Left lung (tissue), 10 donors: ENCODE measurements around the gene GADL1. TPM values are rescaled to one million over a fixed set of nuclear protein-coding genes. Genes with fewer than 3 reads are reported as not detected.
A peak's percentile ranks its signal among the peaks of the same experiment; 100 is the strongest.

Experiments
- ATAC-seq: fragments of 200-7000 bp; cut with Tn5 transposase; one replicate; pipeline ENCODE4 v1.9.1; 2020; ENCODE audit warnings: moderate library complexity
- DNase-seq, 4 donors: peaks; one replicate each; pipeline ENCODE4 v3.0.0-alpha.2; 2013 to 2020
- H3K27ac ChIP-seq, 2 donors: fragments of 200-600 bp; sonication (generic) in 1 of 2; one replicate each; pipeline versions ENCODE4 v1.5.0 to v1.8.0; 2020 to 2021
- H3K27me3 ChIP-seq, 2 donors: fragments of 200-600 bp; sonication (generic) in 1 of 2; one replicate each; pipeline versions ENCODE4 v1.5.0 to v1.8.0; 2020 to 2021
- H3K36me3 ChIP-seq, 2 donors: fragments of 200-600 bp; sonication (generic) in 1 of 2; one replicate each; pipeline versions ENCODE4 v1.5.0 to v1.8.0; 2020 to 2021
- H3K4me1 ChIP-seq, 2 donors: fragments of 200-600 bp; one replicate each; pipeline ENCODE4 v1.8.0; 2021
- H3K4me3 ChIP-seq, 2 donors: fragments of 200-600 bp; sonication (generic) in 1 of 2; one replicate each; pipeline versions ENCODE4 v1.5.0 to v1.8.0; 2020 to 2021; ENCODE audit warnings: mild to moderate bottlenecking in 1 of 2
- H3K9me3 ChIP-seq, 2 donors: fragments of 200-600 bp; sonication (generic) in 1 of 2; one replicate each; pipeline versions ENCODE4 v1.5.0 to v1.8.0; 2020 to 2021
- intact Hi-C, 2 donors: fragments of 100-400 bp; cut with DNase I; formaldehyde crosslinking; loops; one replicate each; pipeline versions ENCODE4 v1.11.2 to v1.14.2; 2022
- polyA plus RNA-seq, 6 donors: library from polyadenylated mRNA; unstranded; fragments of 120-200 nt; gene quantifications; one replicate each; pipeline ENCODE4 v1.2.1, GENCODE V29; 2013; ENCODE audit not compliant: insufficient read length in 6 of 6
- total RNA-seq, 2 donors: library from RNA; stranded (reverse); fragmentation: NEBNext Ultra II Directional; extraction: Animal tissue kit (Norgen Biotek cat#: 25700); gene quantifications; one replicate each; pipeline ENCODE4 v1.2.1, GENCODE V29; 2021
- TF ChIP-seq, protein P1 (sequence below), 2 donors: fragments of 200-600 bp; sonication (generic) in 1 of 2; IDR thresholded peaks; one replicate each; pipeline versions ENCODE4 v1.5.0 to v1.8.0; 2021; ENCODE audit warnings: antibody characterized with exemption in 2 of 2
- donor health status: DM: no; HTN: yes; CAD: no.
- donor health status: DM: no; HTN: no; CAD: no.

Gene GADL1
- total and polyA plus RNA-seq, 8 donors: 0.10 to 2.5 (median 0.79) TPM; not detected in 1

DNA sequence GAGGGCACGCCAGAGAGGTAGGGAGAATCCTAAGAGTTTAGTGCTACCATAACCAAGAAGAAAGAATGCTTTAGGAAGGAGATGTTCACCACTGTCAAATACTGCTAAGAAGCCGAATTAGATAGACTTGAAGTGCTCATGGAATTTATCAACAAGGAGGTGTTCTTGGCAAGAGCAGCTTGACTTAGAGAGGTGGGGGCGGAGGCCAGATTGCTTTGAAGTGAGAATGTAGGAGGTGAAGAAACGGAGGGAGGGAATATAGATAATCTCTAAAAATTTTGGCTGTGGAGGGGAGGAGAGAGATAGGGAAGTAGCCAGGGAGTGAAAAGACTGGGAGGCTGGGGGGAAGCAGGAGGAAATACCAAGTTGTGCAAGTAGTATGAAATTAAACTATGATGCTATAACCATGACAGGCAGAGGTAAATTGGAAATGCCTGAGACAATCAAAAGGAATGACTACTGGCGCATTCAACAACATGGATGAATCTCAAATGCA lies 35.5 kb downstream of the GADL1 start:
- H3K4me3 ChIP-seq: no peak overlapping the region
- no peak for DNase-seq
- no peak overlapping the region for H3K27ac ChIP-seq
- H3K36me3 ChIP-seq: no peaks in the 10 kb centered on the region
- no peak for ATAC-seq
- TF ChIP-seq, protein P1, sequence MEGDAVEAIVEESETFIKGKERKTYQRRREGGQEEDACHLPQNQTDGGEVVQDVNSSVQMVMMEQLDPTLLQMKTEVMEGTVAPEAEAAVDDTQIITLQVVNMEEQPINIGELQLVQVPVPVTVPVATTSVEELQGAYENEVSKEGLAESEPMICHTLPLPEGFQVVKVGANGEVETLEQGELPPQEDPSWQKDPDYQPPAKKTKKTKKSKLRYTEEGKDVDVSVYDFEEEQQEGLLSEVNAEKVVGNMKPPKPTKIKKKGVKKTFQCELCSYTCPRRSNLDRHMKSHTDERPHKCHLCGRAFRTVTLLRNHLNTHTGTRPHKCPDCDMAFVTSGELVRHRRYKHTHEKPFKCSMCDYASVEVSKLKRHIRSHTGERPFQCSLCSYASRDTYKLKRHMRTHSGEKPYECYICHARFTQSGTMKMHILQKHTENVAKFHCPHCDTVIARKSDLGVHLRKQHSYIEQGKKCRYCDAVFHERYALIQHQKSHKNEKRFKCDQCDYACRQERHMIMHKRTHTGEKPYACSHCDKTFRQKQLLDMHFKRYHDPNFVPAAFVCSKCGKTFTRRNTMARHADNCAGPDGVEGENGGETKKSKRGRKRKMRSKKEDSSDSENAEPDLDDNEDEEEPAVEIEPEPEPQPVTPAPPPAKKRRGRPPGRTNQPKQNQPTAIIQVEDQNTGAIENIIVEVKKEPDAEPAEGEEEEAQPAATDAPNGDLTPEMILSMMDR (IDR thresholded peaks at IDR 0.05): no peak
- no peaks in the 10 kb centered on the region for H3K9me3 ChIP-seq
- H3K27me3 ChIP-seq: no peaks in the 10 kb centered on the region
- intact Hi-C loops: no loop called here
- no peaks in the 10 kb centered on the region for H3K4me1 ChIP-seq

DNA sequence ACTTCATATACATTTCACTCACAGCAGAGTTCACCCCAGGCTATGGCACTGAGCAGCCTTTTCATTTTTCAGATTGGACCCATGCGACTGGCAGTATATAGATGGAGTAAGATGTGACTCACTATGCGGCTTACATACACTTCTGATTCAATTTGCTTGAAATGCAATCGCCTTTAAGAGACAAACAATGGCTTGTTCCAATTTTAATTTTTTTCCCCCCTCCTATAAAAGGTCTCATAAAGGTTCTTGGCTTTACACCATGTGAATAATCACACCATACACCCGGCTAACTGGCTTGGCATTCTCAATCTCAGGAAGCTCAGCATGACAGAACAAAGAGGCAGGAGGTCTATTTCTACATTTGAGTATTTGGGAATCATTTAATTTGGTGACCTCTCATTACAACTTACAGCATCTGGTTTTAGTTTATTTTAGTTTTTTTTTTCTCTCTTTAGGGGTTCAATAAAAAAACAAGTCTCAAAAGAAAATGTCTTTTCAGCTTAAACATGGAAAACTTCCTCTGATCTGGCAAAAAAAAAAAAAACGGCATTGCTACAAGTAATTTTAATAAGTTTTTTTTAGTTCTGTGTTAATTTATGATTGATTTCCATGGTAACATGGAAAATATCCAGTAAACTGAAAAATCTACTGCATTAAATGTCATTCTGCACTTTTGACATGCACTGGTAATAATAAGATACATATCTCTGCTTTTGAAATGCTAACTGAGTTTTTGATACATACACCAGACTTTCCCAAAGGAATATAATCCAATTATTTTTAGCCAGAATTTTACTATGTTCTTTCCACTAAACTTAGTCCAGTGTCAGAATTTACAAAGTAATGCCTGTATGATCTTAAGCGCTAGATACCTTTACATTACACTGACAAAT lies 38.8 kb downstream of the GADL1 start:
- Histone ChIP-seq H3K4me1 (no peaks in the 10 kb centered on the region), H3K36me3 (no peaks in the 10 kb centered on the region), H3K27me3 (no peaks in the 10 kb centered on the region), H3K9me3 (no peaks in the 10 kb centered on the region), H3K27ac (no peak overlapping the region), H3K4me3 (no peak overlapping the region)
- intact Hi-C loops: no loop called here
- ATAC-seq: no peak
- peak in 1 of 4 donors; percentile 23 for DNase-seq
- TF ChIP-seq, protein P1 (IDR thresholded peaks at IDR 0.05): no peak

DNA sequence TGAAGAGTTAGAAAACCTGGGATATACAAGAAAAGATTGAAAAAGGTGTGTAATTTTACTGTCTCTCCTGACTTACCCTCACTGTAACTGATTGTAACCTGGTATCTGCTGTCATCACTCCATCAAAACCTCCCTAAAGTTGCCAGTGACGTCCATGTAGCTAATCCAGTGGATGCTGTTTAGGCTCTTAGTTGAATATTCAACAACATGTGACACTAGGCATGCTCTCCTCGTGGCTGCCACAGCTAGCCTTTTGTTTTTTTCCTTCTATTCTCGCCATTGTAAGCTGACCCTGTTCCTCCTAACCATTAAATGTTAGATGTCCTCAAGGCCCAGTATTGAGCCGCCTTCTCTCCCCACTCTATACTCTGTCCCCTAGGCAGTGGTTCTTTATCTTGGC lies 41.6 kb downstream of the GADL1 start:
- TF ChIP-seq, protein P1 (IDR thresholded peaks at IDR 0.05): no peak
- H3K9me3 ChIP-seq: no peaks in the 10 kb centered on the region
- no peak overlapping the region for H3K4me3 ChIP-seq
- no peak overlapping the region for H3K27ac ChIP-seq
- no peaks in the 10 kb centered on the region for H3K27me3 ChIP-seq
- DNase-seq (no peak), ATAC-seq (no peak)
- H3K36me3 ChIP-seq: no peaks in the 10 kb centered on the region
- intact Hi-C loops: no loop called here
- H3K4me1 ChIP-seq: no peaks in the 10 kb centered on the region

DNA sequence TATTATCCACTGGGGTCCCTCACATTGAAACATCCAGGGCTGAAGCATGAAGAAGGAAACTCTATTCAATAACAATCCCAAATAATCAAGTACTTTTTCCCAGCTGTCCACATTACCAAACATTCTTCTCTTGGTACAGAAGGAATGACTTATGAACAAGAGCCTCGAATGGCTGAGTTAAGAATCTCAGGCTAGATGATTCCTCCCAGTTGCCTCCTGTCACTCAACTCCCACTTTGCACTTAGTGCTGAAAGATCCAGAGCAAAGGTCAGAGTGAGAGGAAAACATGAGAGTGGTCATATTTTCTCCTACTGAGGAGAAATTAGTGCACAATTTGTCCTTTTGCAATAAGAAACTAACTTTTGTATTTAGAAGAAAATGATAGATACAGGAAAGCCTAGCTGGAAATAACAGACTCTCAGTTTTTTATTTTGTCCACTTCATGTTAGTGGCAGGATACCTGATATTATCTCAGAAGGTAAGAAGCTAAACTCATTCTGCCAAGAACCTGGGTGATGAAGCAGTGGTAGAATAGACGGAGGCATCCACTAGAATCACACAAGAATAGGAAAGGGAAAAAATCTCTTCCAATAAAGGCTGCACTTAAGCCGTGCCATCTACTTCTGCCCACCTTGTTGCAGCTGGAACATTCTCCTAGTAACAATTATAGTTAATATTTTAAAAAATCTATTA lies 46.2 kb downstream of the GADL1 start:
- no peak overlapping the region for H3K4me3 ChIP-seq
- TF ChIP-seq, protein P1 (IDR thresholded peaks at IDR 0.05): no peak
- intact Hi-C loops: no loop called here
- no peaks in the 10 kb centered on the region for H3K9me3 ChIP-seq
- no peaks in the 10 kb centered on the region for H3K4me1 ChIP-seq
- no peak overlapping the region for H3K27ac ChIP-seq
- DNase-seq (peak in 1 of 4 donors; percentile 47), ATAC-seq (no peak)
- no peaks in the 10 kb centered on the region for H3K27me3 ChIP-seq
- no peaks in the 10 kb centered on the region for H3K36me3 ChIP-seq

DNA sequence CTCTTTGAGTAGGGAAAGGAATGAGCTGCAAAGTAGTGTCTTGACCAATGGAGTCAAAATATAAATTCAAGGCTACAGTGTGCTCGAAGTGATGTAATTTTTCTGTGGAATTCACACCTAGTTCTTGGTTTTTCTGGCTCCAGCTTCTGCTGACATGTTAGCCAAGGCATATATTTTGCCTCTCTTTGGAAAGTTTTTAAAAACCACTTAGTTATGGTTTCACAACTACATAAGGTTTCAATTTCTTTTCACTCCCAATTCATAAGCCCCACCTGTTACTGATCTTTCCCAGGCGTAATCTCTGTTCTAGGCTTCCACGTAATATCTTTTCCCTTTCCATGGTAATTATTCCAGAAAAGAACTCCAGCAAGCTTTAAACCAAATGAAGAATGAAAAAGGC lies 46.9 kb downstream of the GADL1 start:
- ATAC-seq: no peak
- H3K4me3 ChIP-seq: no peak overlapping the region
- H3K4me1 ChIP-seq: no peaks in the 10 kb centered on the region
- intact Hi-C loops: no loop called here
- no peaks in the 10 kb centered on the region for H3K9me3 ChIP-seq
- no peaks in the 10 kb centered on the region for H3K27me3 ChIP-seq
- H3K36me3 ChIP-seq: no peaks in the 10 kb centered on the region
- TF ChIP-seq, protein P1 (IDR thresholded peaks at IDR 0.05): no peak
- no peak overlapping the region for H3K27ac ChIP-seq
- DNase-seq: peak in 1 of 4 donors; percentile 30
